Measurements from ENCODE around the gene STYXL1.
"Not testable (repeated sequence)": the region's sequence is repeated elsewhere in the genome, so short reads cannot be mapped to it uniquely, and the experiment has no call there.

The STYXL1 gene

GRCh38 chr7:76064208-76064970, 16.6 kb upstream of the STYXL1 start:
- DNase-seq, result no peak

GRCh38 chr7:76063525-76063924, 15.7 kb upstream of the STYXL1 start:
- no peak for DNase-seq

- DNase-seq, result no peak
Measured at GRCh38 chr7:76063114-76063513, 15.3 kb upstream of the STYXL1 start.

GRCh38 chr7:76062254-76062653, 14.5 kb upstream of the STYXL1 start:
- DNase-seq, result no peak

GRCh38 chr7:76060842-76061241, 13.0 kb upstream of the STYXL1 start:
- no peak for DNase-seq

- not testable (repeated sequence) for DNase-seq
Measured at GRCh38 chr7:76058745-76059144, 10.9 kb upstream of the STYXL1 start.

GRCh38 chr7:76057813-76058145, 10.0 kb upstream of the STYXL1 start:
- DNase-seq, result no peak

- no peak for DNase-seq
Measured at GRCh38 chr7:76057103-76057812, 9.5 kb upstream of the STYXL1 start.

- no peak for DNase-seq
Measured at GRCh38 chr7:76056241-76056640, 8.4 kb upstream of the STYXL1 start.

GRCh38 chr7:76054123-76055120, 6.6 kb upstream of the STYXL1 start:
- DNase-seq, result no peak

- DNase-seq, result no peak
Measured at GRCh38 chr7:76053461-76053860, 5.7 kb upstream of the STYXL1 start.

GRCh38 chr7:76052681-76053080, 4.9 kb upstream of the STYXL1 start:
- not testable (repeated sequence) for DNase-seq

GRCh38 chr7:76051840-76052239, 4.0 kb upstream of the STYXL1 start:
- DNase-seq, result no peak

- DNase-seq, result no peak
Measured at GRCh38 chr7:76050545-76050944, 2.7 kb upstream of the STYXL1 start.

- DNase-seq, result no peak
Measured at GRCh38 chr7:76049295-76049694, 1.5 kb upstream of the STYXL1 start.

- no peak for DNase-seq
Measured at GRCh38 chr7:76048668-76048988, 828 bp upstream of the STYXL1 start.

- no peak for DNase-seq
Measured at GRCh38 chr7:76047305-76047810, 442 bp downstream of the STYXL1 start.

- no peak for DNase-seq
Measured at GRCh38 chr7:76044375-76044865, 3.4 kb downstream of the STYXL1 start.

- no peak for DNase-seq
Measured at GRCh38 chr7:76040126-76040525, 7.7 kb downstream of the STYXL1 start.

- no peak for DNase-seq
Measured at GRCh38 chr7:76037310-76037709, 10.5 kb downstream of the STYXL1 start.

GRCh38 chr7:76031964-76032363, 15.8 kb downstream of the STYXL1 start:
- no peak for DNase-seq

GRCh38 chr7:76029682-76030081, 18.1 kb downstream of the STYXL1 start:
- not testable (repeated sequence) for DNase-seq

GRCh38 chr7:76023002-76023401, 24.8 kb downstream of the STYXL1 start:
- DNase-seq, result no peak

Data from stimulated activated naive CD4-positive, alpha-beta T cell treated with Interleukin-2 at 50 U/mL for 16 hours (primary cell).